ENCODE data around the gene SCN4B.

Gene SCN4B

GRCh38 chr11:118155776-118156530 is 3.3 kb upstream of the SCN4B start:
- DNase-seq (ENCODE audit: low read depth), result no peak
- no peak overlapping the region for H3K4me3 ChIP-seq (ENCODE audit: low read depth, low read length)

- H3K4me3 ChIP-seq (ENCODE audit: low read depth, low read length), result no peak overlapping the region
- DNase-seq (ENCODE audit: low read depth), result no peak
Measured at GRCh38 chr11:118154641-118155040, 2.0 kb upstream of the SCN4B start.

- DNase-seq (ENCODE audit: low read depth), result no peak
- H3K4me3 ChIP-seq (ENCODE audit: low read depth, low read length), result no peak overlapping the region
Measured at GRCh38 chr11:118153976-118154375, 1.4 kb upstream of the SCN4B start.

- peak overlapping the region; percentile 54 for H3K4me3 ChIP-seq (ENCODE audit: low read depth, low read length)
- DNase-seq (ENCODE audit: low read depth), result no peak
Measured at GRCh38 chr11:118153516-118153915, 893 bp upstream of the SCN4B start.

GRCh38 chr11:118152020-118152551 is 537 bp downstream of the SCN4B start:
- no peak for DNase-seq (ENCODE audit: low read depth)
- H3K4me3 ChIP-seq (ENCODE audit: low read depth, low read length), result peak overlapping the region; percentile 54

- DNase-seq (ENCODE audit: low read depth), result no peak
Measured at GRCh38 chr11:118151431-118151830, 1.2 kb downstream of the SCN4B start.

GRCh38 chr11:118149493-118149892 is 3.1 kb downstream of the SCN4B start:
- DNase-seq (ENCODE audit: low read depth), result no peak
- H3K4me3 ChIP-seq (ENCODE audit: low read depth, low read length), result no peak overlapping the region

More at GRCh38 chr11:118151431-118151830, 1.2 kb downstream of the SCN4B start:
- no peak overlapping the region for H3K4me3 ChIP-seq (ENCODE audit: low read depth, low read length)

- no peak overlapping the region for H3K4me3 ChIP-seq (ENCODE audit: low read depth, low read length)
- DNase-seq (ENCODE audit: low read depth), result no peak
Measured at GRCh38 chr11:118148856-118149255, 3.8 kb downstream of the SCN4B start.

- H3K4me3 ChIP-seq (ENCODE audit: low read depth, low read length), result no peak overlapping the region
- DNase-seq (ENCODE audit: low read depth), result no peak
Measured at GRCh38 chr11:118148240-118148639, 4.4 kb downstream of the SCN4B start.

GRCh38 chr11:118147502-118147901 is 5.1 kb downstream of the SCN4B start:
- H3K4me3 ChIP-seq (ENCODE audit: low read depth, low read length), result no peak overlapping the region
- no peak for DNase-seq (ENCODE audit: low read depth)

- no peak for DNase-seq (ENCODE audit: low read depth)
- no peak overlapping the region for H3K4me3 ChIP-seq (ENCODE audit: low read depth, low read length)
Measured at GRCh38 chr11:118146554-118146953, 6.1 kb downstream of the SCN4B start.

- H3K4me3 ChIP-seq (ENCODE audit: low read depth, low read length), result peak overlapping the region; percentile 54
- no peak for DNase-seq (ENCODE audit: low read depth)
Measured at GRCh38 chr11:118145285-118146227, 7.1 kb downstream of the SCN4B start.

GRCh38 chr11:118144301-118145268 is 8.0 kb downstream of the SCN4B start:
- H3K4me3 ChIP-seq (ENCODE audit: low read depth, low read length), result no peak overlapping the region
- DNase-seq (ENCODE audit: low read depth), result no peak

- H3K4me3 ChIP-seq (ENCODE audit: low read depth, low read length), result no peak overlapping the region
- no peak for DNase-seq (ENCODE audit: low read depth)
Measured at GRCh38 chr11:118143661-118144185, 8.9 kb downstream of the SCN4B start.

GRCh38 chr11:118142809-118143208 is 9.8 kb downstream of the SCN4B start:
- H3K4me3 ChIP-seq (ENCODE audit: low read depth, low read length), result no peak overlapping the region
- DNase-seq (ENCODE audit: low read depth), result no peak

- DNase-seq (ENCODE audit: low read depth), result no peak
- no peak overlapping the region for H3K4me3 ChIP-seq (ENCODE audit: low read depth, low read length)
Measured at GRCh38 chr11:118142081-118142480, 10.5 kb downstream of the SCN4B start.

GRCh38 chr11:118139578-118139977 is 13.0 kb downstream of the SCN4B start:
- H3K4me3 ChIP-seq (ENCODE audit: low read depth, low read length), result no peak overlapping the region
- DNase-seq (ENCODE audit: low read depth), result no peak

- H3K4me3 ChIP-seq (ENCODE audit: low read depth, low read length), result no peak overlapping the region
- no peak for DNase-seq (ENCODE audit: low read depth)
Measured at GRCh38 chr11:118138839-118139420, 13.7 kb downstream of the SCN4B start.

GRCh38 chr11:118136801-118137200 is 15.8 kb downstream of the SCN4B start:
- no peak overlapping the region for H3K4me3 ChIP-seq (ENCODE audit: low read depth, low read length)
- no peak for DNase-seq (ENCODE audit: low read depth)
